Measurements from ENCODE around the gene PGLYRP4.

PGLYRP4 gene

GRCh38 chr1:153306303-153307220 is 42.1 kb downstream of the PGLYRP4 start:
- H3K4me3 ChIP-seq (ENCODE audit: low read depth, low read length): no peak overlapping the region
- DNase-seq (ENCODE audit: low read depth): no peak
- no peak for TF ChIP-seq CTCF (IDR thresholded peaks at IDR 0.05; ENCODE audit: control insufficient read depth, extremely low read depth, insufficient read depth)

GRCh38 chr1:153305682-153306081 is 43.0 kb downstream of the PGLYRP4 start:
- TF ChIP-seq CTCF (IDR thresholded peaks at IDR 0.05; ENCODE audit: control insufficient read depth, extremely low read depth, insufficient read depth): no peak
- DNase-seq (ENCODE audit: low read depth): no peak
- H3K4me3 ChIP-seq (ENCODE audit: low read depth, low read length): no peak overlapping the region

- H3K4me3 ChIP-seq (ENCODE audit: low read depth, low read length): no peak overlapping the region
- no peak for DNase-seq (ENCODE audit: low read depth)
- TF ChIP-seq CTCF (IDR thresholded peaks at IDR 0.05; ENCODE audit: control insufficient read depth, extremely low read depth, insufficient read depth): no peak
Observed at GRCh38 chr1:153302308-153302707, 46.3 kb downstream of the PGLYRP4 start.

- H3K4me3 ChIP-seq (ENCODE audit: low read depth, low read length): no peak overlapping the region
- DNase-seq (ENCODE audit: low read depth): no peak
- no peak for TF ChIP-seq CTCF (IDR thresholded peaks at IDR 0.05; ENCODE audit: control insufficient read depth, extremely low read depth, insufficient read depth)
Observed at GRCh38 chr1:153293851-153294250, 54.8 kb downstream of the PGLYRP4 start.

GRCh38 chr1:153293480-153293775 is 55.2 kb downstream of the PGLYRP4 start:
- no peak for TF ChIP-seq CTCF (IDR thresholded peaks at IDR 0.05; ENCODE audit: control insufficient read depth, extremely low read depth, insufficient read depth)
- no peak overlapping the region for H3K4me3 ChIP-seq (ENCODE audit: low read depth, low read length)
- DNase-seq (ENCODE audit: low read depth): no peak

GRCh38 chr1:153292740-153293479 is 55.7 kb downstream of the PGLYRP4 start:
- no peak overlapping the region for H3K4me3 ChIP-seq (ENCODE audit: low read depth, low read length)
- no peak for DNase-seq (ENCODE audit: low read depth)

More at GRCh38 chr1:153292740-153293479, 55.7 kb downstream of the PGLYRP4 start:
- TF ChIP-seq CTCF (IDR thresholded peaks at IDR 0.05; ENCODE audit: control insufficient read depth, extremely low read depth, insufficient read depth): no peak

All from LNCaP clone FGC (cell line).